ENCODE results near the gene UCP3. TPM values are rescaled to one million over a fixed set of nuclear protein-coding genes. Genes with fewer than 3 reads are reported as not detected.

UCP3 gene
- total RNA-seq, 1 donor from 2014 or later, result 1.8 TPM

- Mint-ChIP-seq H3K36me3 (ENCODE audit: unreplicated experiment) (no peaks in the 10 kb centered on the region), H3K4me3 (ENCODE audit: unreplicated experiment) (no peak within 1 kb of the TSS), H3K4me1 (ENCODE audit: unreplicated experiment) (peaks cover 5% of the 10 kb centered on the region), H3K27me3 (ENCODE audit: unreplicated experiment) (no peaks in the 10 kb centered on the region), H3K9me3 (ENCODE audit: unreplicated experiment) (no peaks in the 10 kb centered on the region), H3K27ac (ENCODE audit: unreplicated experiment) (no peak within 1 kb of the TSS)
- DNase-seq (ENCODE audit: extremely low spot score, unreplicated experiment), result no peak
- no peak for TF ChIP-seq CTCF (IDR thresholded peaks at IDR 0.05)
These were observed 57.8 kb downstream of the UCP3 start, which contains the start of gene DNAJB13 for GRCh38 chr11:73950869-73951710. Gene DNAJB13, plus strand, starts transcription at chr11:73951026. Its CDS starts 44 bp downstream, at chr11:73951070.

Other genes starting within 250 kb of the UCP3 start
- 145 and 156 TPM in 2 replicates for gene RAB6A, start 248.0 kb downstream of the UCP3 start, total RNA-seq
- 26.4 and 26.5 TPM in 2 replicates for gene MRPL48, start 221.2 kb downstream of the UCP3 start, total RNA-seq
- gene COA4, start 132.2 kb downstream of the UCP3 start, total RNA-seq, result 54.2 and 55.8 TPM in 2 replicates
- 16.0 and 17.3 TPM in 2 replicates for gene PAAF1, start 132.1 kb downstream of the UCP3 start, total RNA-seq
- gene DNAJB13, start 58.1 kb downstream of the UCP3 start, total RNA-seq, result not detected in 2 replicates
- 26.4 and 31.8 TPM in 2 replicates for gene UCP2, start 26.2 kb downstream of the UCP3 start, total RNA-seq
- 25.2 and 26.9 TPM in 2 replicates for gene C2CD3, start 161.9 kb upstream of the UCP3 start, total RNA-seq
- 33.4 and 40.4 TPM in 2 replicates for gene PPME1, start 162.2 kb upstream of the UCP3 start, total RNA-seq

Measured in osteocyte (in vitro differentiated cells).